ENCODE measurements around the gene MED22.

DNA sequence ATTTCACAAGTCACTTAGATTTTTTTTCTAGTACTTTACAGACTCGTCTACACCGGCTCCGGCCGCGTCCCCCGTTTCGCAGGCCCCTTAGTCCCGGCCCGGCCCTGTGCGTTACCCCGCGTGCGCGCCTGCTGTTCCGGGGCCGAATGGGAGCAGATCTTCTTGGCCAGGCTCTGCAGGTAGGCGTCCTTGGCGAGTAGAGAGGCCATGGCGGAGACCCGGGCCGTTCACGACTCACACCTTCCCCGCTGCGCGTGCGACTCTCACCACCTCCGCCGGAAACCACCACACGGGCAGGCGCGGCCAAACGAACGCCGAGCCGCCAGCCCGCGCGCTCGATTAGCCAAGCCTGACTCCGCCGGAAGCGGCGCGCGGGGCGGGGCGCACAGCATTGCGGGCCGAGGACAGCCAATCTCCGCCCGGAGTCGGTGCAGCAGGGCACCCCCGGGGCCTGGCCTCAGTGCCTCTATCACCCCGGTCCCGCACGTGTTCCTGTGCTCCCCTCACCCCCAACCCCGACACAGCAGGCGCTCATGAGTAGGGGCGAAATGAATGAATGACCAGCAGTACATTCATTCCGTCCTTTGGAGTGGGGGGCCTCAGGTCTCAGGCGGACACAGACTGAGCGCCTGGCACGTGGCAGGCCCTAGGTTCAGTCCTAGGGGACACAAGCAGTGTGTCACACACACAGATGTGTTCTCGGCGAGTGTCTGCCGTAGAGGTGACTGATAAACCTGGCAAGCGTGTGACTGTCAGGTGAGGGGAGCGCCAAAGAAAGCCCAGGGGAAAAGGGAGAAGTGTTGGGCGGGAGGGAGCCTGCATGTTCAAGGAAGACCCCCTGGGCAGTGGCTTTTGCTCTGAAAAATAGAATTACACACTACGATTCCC lies 11.8 kb downstream of the MED22 start, which contains the start of gene SURF6:
- TF ChIP-seq, protein P1, sequence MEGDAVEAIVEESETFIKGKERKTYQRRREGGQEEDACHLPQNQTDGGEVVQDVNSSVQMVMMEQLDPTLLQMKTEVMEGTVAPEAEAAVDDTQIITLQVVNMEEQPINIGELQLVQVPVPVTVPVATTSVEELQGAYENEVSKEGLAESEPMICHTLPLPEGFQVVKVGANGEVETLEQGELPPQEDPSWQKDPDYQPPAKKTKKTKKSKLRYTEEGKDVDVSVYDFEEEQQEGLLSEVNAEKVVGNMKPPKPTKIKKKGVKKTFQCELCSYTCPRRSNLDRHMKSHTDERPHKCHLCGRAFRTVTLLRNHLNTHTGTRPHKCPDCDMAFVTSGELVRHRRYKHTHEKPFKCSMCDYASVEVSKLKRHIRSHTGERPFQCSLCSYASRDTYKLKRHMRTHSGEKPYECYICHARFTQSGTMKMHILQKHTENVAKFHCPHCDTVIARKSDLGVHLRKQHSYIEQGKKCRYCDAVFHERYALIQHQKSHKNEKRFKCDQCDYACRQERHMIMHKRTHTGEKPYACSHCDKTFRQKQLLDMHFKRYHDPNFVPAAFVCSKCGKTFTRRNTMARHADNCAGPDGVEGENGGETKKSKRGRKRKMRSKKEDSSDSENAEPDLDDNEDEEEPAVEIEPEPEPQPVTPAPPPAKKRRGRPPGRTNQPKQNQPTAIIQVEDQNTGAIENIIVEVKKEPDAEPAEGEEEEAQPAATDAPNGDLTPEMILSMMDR (IDR thresholded peaks at IDR 0.05; ENCODE audit: low read depth, low read length, poor library complexity, severe bottlenecking) = no peak
- no peak for TF ChIP-seq EZH2phosphoT487 (IDR thresholded peaks at IDR 0.05; ENCODE audit: borderline replicate concordance, low read length)

Data from DOHH2 (cell line).